HepG2 (cell line): ENCODE results near the gene TUG1. TPM values are rescaled to one million over a fixed set of nuclear protein-coding genes. Genes with fewer than 3 reads are reported as not detected.

Source experiments
- ATAC-seq: fragments of 200-7000 bp; cut with Tn5 transposase; 3 replicates; pipeline ENCODE4 v1.9.1; 2020; ENCODE audit warnings: mild to moderate bottlenecking, moderate library complexity
- BruUV-seq: library from RNA; stranded (reverse); fragments of 400-500 nt; replicated peaks from 2 replicates; lab custom pipeline; 2021; lab: Mats Ljungman, UMichigan
- CTCF ChIA-PET: fragments of 300-600 bp; formaldehyde crosslinking; extraction: SDS; loops from one replicate; lab custom pipeline; 2021; ENCODE audit warnings: low total read pairs, inconsistent platforms, low intra/inter-chr PET ratio; lab: Yijun Ruan, JAX
- POLR2A ChIA-PET: fragments of 350-600 bp; sonication (Branson Sonifier 250); formaldehyde crosslinking; loops from one replicate; lab custom pipeline; 2020; ENCODE audit warnings: antibody characterized with exemption, inconsistent platforms; lab: Yijun Ruan, JAX
- DNase-seq: peaks from one replicate; pipeline ENCODE4 v3.0.0-alpha.2; 2015; ENCODE audit warnings: low spot score
- FAIRE-seq: peaks from 3 replicates; lab custom pipeline; 2011; peaks lifted over from hg19 to GRCh38; lab: Jason Lieb, UNC
- H2AFZ ChIP-seq: one replicate; pipeline ENCODE4 v1.6.1; 2011; ENCODE audit warnings: low read length, inconsistent platforms
- H3K27ac ChIP-seq: fragments of 300-600 bp; 3 replicates; pipeline ENCODE4 v1.8.0; 2011; ENCODE audit warnings: mixed run types, mild to moderate bottlenecking, mixed read lengths, low read length, inconsistent platforms; ENCODE audit not compliant: insufficient read depth; ENCODE audit errors: extremely low read length
- H3K27me3 ChIP-seq, 2 experiments: fragments of 200-600 bp in 1 of 2; 2 replicates in 1 of 2; 3 replicates in 1 of 2; pipeline versions ENCODE4 v1.6.0 to v1.8.0; 2011; ENCODE audit warnings: low read length in 2 of 2, mild to moderate bottlenecking in 2 of 2, moderate library complexity in 2 of 2, inconsistent platforms in 1 of 2; ENCODE audit not compliant: insufficient read depth in 2 of 2, control insufficient read depth in 1 of 2
- H3K36me3 ChIP-seq, 2 experiments: fragments of 200-600 bp in 1 of 2; replicated peaks in 1 of 2; 2 replicates in 1 of 2; 3 replicates in 1 of 2; pipeline versions ENCODE4 v1.5.1 to v1.8.0; 2011; ENCODE audit warnings: low read length in 2 of 2, inconsistent platforms in 1 of 2; ENCODE audit not compliant: insufficient read depth in 2 of 2, control insufficient read depth in 1 of 2
- H3K4me1 ChIP-seq: 2 replicates; pipeline ENCODE4 v1.5.1; 2012; ENCODE audit warnings: low read length, inconsistent platforms; ENCODE audit not compliant: insufficient read depth
- H3K4me2 ChIP-seq: 2 replicates; pipeline ENCODE4 v1.6.0; 2011; ENCODE audit warnings: low read depth, low read length, inconsistent platforms
- H3K4me3 ChIP-seq, 3 experiments: fragments of 200-600 bp in 1 of 3; sonication (generic), shearing (Covaris generic) in 1 of 3; replicated peaks in 1 of 3; 2 replicates each; pipeline ENCODE4 v1.5.1; 2011 to 2016; ENCODE audit warnings: low read length in 3 of 3, inconsistent platforms in 2 of 3, low read depth in 2 of 3, mild to moderate bottlenecking in 2 of 3, control low read depth in 1 of 3, mixed read lengths in 1 of 3; ENCODE audit not compliant: insufficient read depth in 1 of 3
- H3K79me2 ChIP-seq: one replicate; pipeline ENCODE4 v1.6.1; 2011; ENCODE audit warnings: low read length, inconsistent platforms; ENCODE audit not compliant: insufficient read depth
- H3K9ac ChIP-seq: 2 replicates; pipeline ENCODE4 v1.6.0; 2011; ENCODE audit warnings: mild to moderate bottlenecking, low read depth, low read length, inconsistent platforms; ENCODE audit not compliant: insufficient read depth
- H3K9me3 ChIP-seq: 2 replicates; pipeline ENCODE4 v1.5.1; 2012; ENCODE audit warnings: mild to moderate bottlenecking, low read length
- H4K20me1 ChIP-seq: 2 replicates; pipeline ENCODE4 v1.6.0; 2011; ENCODE audit warnings: inconsistent platforms, mild to moderate bottlenecking, low read length, moderate library complexity; ENCODE audit not compliant: insufficient read depth
- EHMT2 ChIP-seq: fragments of 200-600 bp; sonication (generic); IDR thresholded peaks from 2 replicates; pipeline ENCODE4 v1.7.0; 2017; ENCODE audit warnings: antibody characterized with exemption, low read depth, low read length, borderline replicate concordance
- JUND ChIP-seq: sonication (generic); formaldehyde crosslinking; IDR thresholded peaks from 2 replicates; pipeline ENCODE4 v1.8.0; 2022; ENCODE audit warnings: mild to moderate bottlenecking, missing genetic modification reagents
- MED13 ChIP-seq: sonication (generic); formaldehyde crosslinking; IDR thresholded peaks from 2 replicates; pipeline ENCODE4 v1.5.0; 2020; ENCODE audit warnings: missing genetic modification reagents
- SALL1 ChIP-seq: sonication (generic); formaldehyde crosslinking; IDR thresholded peaks from 2 replicates; pipeline ENCODE4 v1.8.0; 2022; ENCODE audit warnings: mild to moderate bottlenecking, missing genetic modification reagents
- SIX1 ChIP-seq: sonication (generic); formaldehyde crosslinking; IDR thresholded peaks from 2 replicates; pipeline ENCODE4 v1.4.0; 2020; ENCODE audit warnings: missing genetic modification reagents, borderline replicate concordance
- ZNF615 ChIP-seq: sonication (generic); formaldehyde crosslinking; IDR thresholded peaks from 2 replicates; pipeline ENCODE4 v1.5.0; 2020; ENCODE audit warnings: mild to moderate bottlenecking, missing genetic modification reagents, borderline replicate concordance
- ZNF816 ChIP-seq: sonication (generic); formaldehyde crosslinking; IDR thresholded peaks from 2 replicates; pipeline ENCODE4 v1.8.0; 2022; ENCODE audit warnings: missing genetic modification reagents, mild to moderate bottlenecking, borderline replicate concordance
- WGBS: methylation state at CpG from one replicate; pipeline ENCODE4 v1.1.6; 2017; ENCODE audit warnings: low lambda C conversion rate; 5-methylcytosine and 5-hydroxymethylcytosine counted together
- in situ Hi-C: cut with HindIII; loops from 2 replicates; pipeline ENCODE4 v1.10.0; 2017; ENCODE audit warnings: low pct_unique_long_range_greater_than_20kb; ENCODE audit not compliant: extremely low pct_ligation_motif_present
- intact Hi-C: fragments of 100-400 bp; cut with micrococcal nuclease; formaldehyde crosslinking; loops from one replicate; pipeline ENCODE4 v1.10.0; 2022; ENCODE audit not compliant: unreplicated experiment
- polyA plus RNA-seq, 8 experiments: library from polyadenylated mRNA; depleted of rRNA in 3 of 8; stranded (reverse) in 7 of 8; unstranded in 1 of 8; fragments of >200 nt; fragmentation: Illumina TruSeq in 4 of 8; extraction: Trizol in 4 of 8; gene quantifications; 2 replicates each; pipeline versions ENCODE4 v1.2.1 to v1.2.3, GENCODE V29; 2011 to 2016; ENCODE audit warnings: low read depth in 4 of 8, missing spikeins in 1 of 8, mixed read lengths in 1 of 8; ENCODE audit not compliant: insufficient read depth in 1 of 8
- total RNA-seq, 5 experiments: library from RNA; depleted of rRNA; stranded (reverse); fragments of >200 nt; fragmentation: Illumina TruSeq; extraction: Trizol; gene quantifications; 2 replicates each; pipeline ENCODE4 v1.2.3, GENCODE V29; 2016; ENCODE audit warnings: low read depth in 1 of 5
- TF ChIP-seq, protein P1 (sequence below): sonication (generic); formaldehyde crosslinking; IDR thresholded peaks from 2 replicates; pipeline ENCODE4 v1.8.1; 2023; ENCODE audit warnings: mild to moderate bottlenecking, missing genetic modification reagents, borderline replicate concordance
- TF ChIP-seq, protein P2 (sequence below), 2 experiments: sonication (generic) in 1 of 2; formaldehyde crosslinking in 1 of 2; IDR thresholded peaks; 2 replicates each; pipeline versions ENCODE4 v1.6.1 to v1.9.0; 2014 to 2022; ENCODE audit warnings: antibody characterized with exemption in 1 of 2, borderline replicate concordance in 1 of 2, inconsistent platforms in 1 of 2, low read depth in 1 of 2, missing genetic modification reagents in 1 of 2

TUG1 gene
- total and polyA plus RNA-seq, 2 of the 13 experiments (the other 11 are each of a cell fraction or from before 2014, with no cell fraction given): 35.2 to 122 TPM

DNA sequence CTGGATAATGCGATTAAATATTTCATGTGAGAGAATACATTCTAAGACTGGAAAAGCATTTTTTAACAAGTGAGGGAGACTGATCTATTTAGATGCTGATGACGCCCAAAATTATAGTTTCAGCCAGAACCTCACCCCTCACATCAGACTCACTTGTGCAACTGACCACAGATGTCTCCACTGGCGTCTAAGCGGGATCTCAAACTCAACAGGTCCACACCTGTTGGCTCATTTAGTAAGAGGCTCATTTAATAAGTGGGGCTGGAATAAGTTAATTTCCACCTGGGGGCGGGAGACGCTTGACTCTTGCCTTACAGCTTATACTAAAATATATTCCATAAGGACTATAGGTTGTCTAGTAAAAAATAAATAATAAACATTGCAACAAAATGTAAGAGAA, 48.0 kb upstream of the TUG1 start:
- Histone ChIP-seq H3K27me3 (no peaks in the 10 kb centered on the region), H2AFZ (no peak overlapping the region), H4K20me1 (no peaks in the 10 kb centered on the region; the same call in 1 of the 2 replicates), H3K4me2 (no peak overlapping the region), H3K4me1 (0 out of 2 replicates have a peak, but pooled peaks cover 5% of the 10 kb centered on the region), H3K9ac (no peak overlapping the region), H3K36me3 (peaks cover 4 to 17% of the 10 kb centered on the region in 2 experiments; a peak in 4 of 5 replicates), H3K27ac (no peak overlapping the region), H3K4me3 (no peak overlapping the region), H3K79me2 (no peaks in the 10 kb centered on the region), H3K9me3 (no peaks in the 10 kb centered on the region)
- POLR2A ChIA-PET: no interaction called here
- ATAC-seq: no peak
- FAIRE-seq: no peak
- no TSS peak for BruUV-seq
- CTCF ChIA-PET: interaction anchor here (3.5 kb wide), 1 partner anchor 157 kb away, joined by 37 read pairs; no protein-coding TSS in a partner anchor
- TF ChIP-seq EHMT2: no peak
- TF ChIP-seq ZNF816 (CRISPR knock-in tag): no peak
- TF ChIP-seq, protein P1, sequence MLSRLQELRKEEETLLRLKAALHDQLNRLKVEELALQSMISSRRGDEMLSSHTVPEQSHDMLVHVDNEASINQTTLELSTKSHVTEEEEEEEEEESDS (CRISPR knock-in tag): no peak
- no peak for TF ChIP-seq SIX1 (CRISPR knock-in tag)
- no peak for TF ChIP-seq SALL1 (CRISPR knock-in tag)
- TF ChIP-seq, protein P2, sequence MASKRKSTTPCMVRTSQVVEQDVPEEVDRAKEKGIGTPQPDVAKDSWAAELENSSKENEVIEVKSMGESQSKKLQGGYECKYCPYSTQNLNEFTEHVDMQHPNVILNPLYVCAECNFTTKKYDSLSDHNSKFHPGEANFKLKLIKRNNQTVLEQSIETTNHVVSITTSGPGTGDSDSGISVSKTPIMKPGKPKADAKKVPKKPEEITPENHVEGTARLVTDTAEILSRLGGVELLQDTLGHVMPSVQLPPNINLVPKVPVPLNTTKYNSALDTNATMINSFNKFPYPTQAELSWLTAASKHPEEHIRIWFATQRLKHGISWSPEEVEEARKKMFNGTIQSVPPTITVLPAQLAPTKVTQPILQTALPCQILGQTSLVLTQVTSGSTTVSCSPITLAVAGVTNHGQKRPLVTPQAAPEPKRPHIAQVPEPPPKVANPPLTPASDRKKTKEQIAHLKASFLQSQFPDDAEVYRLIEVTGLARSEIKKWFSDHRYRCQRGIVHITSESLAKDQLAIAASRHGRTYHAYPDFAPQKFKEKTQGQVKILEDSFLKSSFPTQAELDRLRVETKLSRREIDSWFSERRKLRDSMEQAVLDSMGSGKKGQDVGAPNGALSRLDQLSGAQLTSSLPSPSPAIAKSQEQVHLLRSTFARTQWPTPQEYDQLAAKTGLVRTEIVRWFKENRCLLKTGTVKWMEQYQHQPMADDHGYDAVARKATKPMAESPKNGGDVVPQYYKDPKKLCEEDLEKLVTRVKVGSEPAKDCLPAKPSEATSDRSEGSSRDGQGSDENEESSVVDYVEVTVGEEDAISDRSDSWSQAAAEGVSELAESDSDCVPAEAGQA (IDR thresholded peaks at IDR 0.05; ENCODE audit: low read depth): no peak
- TF ChIP-seq, protein P2 (CRISPR knock-in tag; IDR thresholded peaks at IDR 0.05; ENCODE audit: borderline replicate concordance): no peak
- TF ChIP-seq MED13 (CRISPR knock-in tag): no peak
- no peak for TF ChIP-seq ZNF615
- no peak for TF ChIP-seq JUND (CRISPR knock-in tag)
- in situ Hi-C loops (loop anchor here (5.0 kb wide), 1 partner anchor 159 kb away; no protein-coding TSS in a partner anchor), intact Hi-C loops (no loop called here)
- 87% methylated on average over 6 of the region's 6 CpGs for WGBS
- no peak for DNase-seq
